ENCODE results near the gene FANCC. TPM values are rescaled to one million over a fixed set of nuclear protein-coding genes. Genes with fewer than 3 reads are reported as not detected.

The FANCC gene
- total RNA-seq, 2 experiments from 2014 or later: 5.7 to 6.3 TPM

- intact Hi-C loops (cut with DNase I, micrococcal nuclease): no loop called here
- H3K9me3 ChIP-seq (ENCODE audit: control insufficient read depth in 1 of 2, insufficient read depth in 1 of 2, low read length in 2 of 2): no peaks in the 10 kb centered on the region
- ChIA-PET POLR2A (no interaction called here), CTCF (no interaction called here)
- Mint-ChIP-seq H3K4me3 (no peak overlapping the region), H3K36me3 (ENCODE audit: low read depth) (no peaks in the 10 kb centered on the region), H3K27ac (no peak overlapping the region), H3K4me1 (ENCODE audit: low read depth) (peaks cover 21% of the 10 kb centered on the region), H3K27me3 (no peaks in the 10 kb centered on the region), H3K9me3 (no peaks in the 10 kb centered on the region)
- DNase-seq: no peak
- peaks cover 12% of the 10 kb centered on the region for H3K4me1 ChIP-seq (ENCODE audit: insufficient read depth, low read length)
- no peaks in the 10 kb centered on the region for H3K36me3 ChIP-seq (ENCODE audit: insufficient read depth, low read length)
- no peak for TF ChIP-seq CTCF (IDR thresholded peaks at IDR 0.05)
- H3K4me3 ChIP-seq (ENCODE audit: low read length): no peak overlapping the region
- no peak for ATAC-seq (ENCODE audit: poor library complexity)
- no peaks in the 10 kb centered on the region for H3K27me3 ChIP-seq (ENCODE audit: control insufficient read depth in 1 of 2, insufficient read depth in 2 of 2, low read length in 2 of 2)
- H3K27ac ChIP-seq (ENCODE audit: low read depth in 1 of 2, low read length in 2 of 2): no peak overlapping the region
Observed at GRCh38 chr9:95094002-95094401, 223.5 kb downstream of the FANCC start.

GRCh38 chr9:95093586-95093985 is 223.9 kb downstream of the FANCC start:
- Histone ChIP-seq H3K4me1 (ENCODE audit: insufficient read depth, low read length) (peaks cover 12% of the 10 kb centered on the region), H3K9me3 (ENCODE audit: control insufficient read depth in 1 of 2, insufficient read depth in 1 of 2, low read length in 2 of 2) (no peaks in the 10 kb centered on the region), H3K27me3 (ENCODE audit: control insufficient read depth in 1 of 2, insufficient read depth in 2 of 2, low read length in 2 of 2) (no peaks in the 10 kb centered on the region), H3K4me3 (ENCODE audit: low read length) (no peak overlapping the region), H3K36me3 (ENCODE audit: insufficient read depth, low read length) (no peaks in the 10 kb centered on the region), H3K27ac (ENCODE audit: low read depth in 1 of 2, low read length in 2 of 2) (no peak overlapping the region)
- ATAC-seq (ENCODE audit: poor library complexity): no peak
- no peak overlapping the region for H3K4me3 Mint-ChIP-seq
- no peak overlapping the region for H3K27ac Mint-ChIP-seq
- no peak for TF ChIP-seq CTCF (IDR thresholded peaks at IDR 0.05)
- H3K27me3 Mint-ChIP-seq: no peaks in the 10 kb centered on the region
- POLR2A ChIA-PET: no interaction called here
- H3K9me3 Mint-ChIP-seq: no peaks in the 10 kb centered on the region
- DNase-seq: no peak
- intact Hi-C loops (cut with DNase I, micrococcal nuclease): no loop called here
- H3K36me3 Mint-ChIP-seq (ENCODE audit: low read depth): no peaks in the 10 kb centered on the region
- H3K4me1 Mint-ChIP-seq (ENCODE audit: low read depth): peaks cover 21% of the 10 kb centered on the region
- CTCF ChIA-PET: no interaction called here

- POLR2A ChIA-PET: no interaction called here
- Histone ChIP-seq H3K36me3 (ENCODE audit: insufficient read depth, low read length) (no peaks in the 10 kb centered on the region), H3K27ac (ENCODE audit: low read depth in 1 of 2, low read length in 2 of 2) (no peak overlapping the region), H3K27me3 (ENCODE audit: control insufficient read depth in 1 of 2, insufficient read depth in 2 of 2, low read length in 2 of 2) (no peaks in the 10 kb centered on the region), H3K4me3 (ENCODE audit: low read length) (no peak overlapping the region), H3K4me1 (ENCODE audit: insufficient read depth, low read length) (peaks cover 12% of the 10 kb centered on the region), H3K9me3 (ENCODE audit: control insufficient read depth in 1 of 2, insufficient read depth in 1 of 2, low read length in 2 of 2) (no peaks in the 10 kb centered on the region)
- no peak for TF ChIP-seq CTCF (IDR thresholded peaks at IDR 0.05)
- no peaks in the 10 kb centered on the region for H3K27me3 Mint-ChIP-seq
- peaks cover 21% of the 10 kb centered on the region for H3K4me1 Mint-ChIP-seq (ENCODE audit: low read depth)
- H3K36me3 Mint-ChIP-seq (ENCODE audit: low read depth): peaks cover 5% of the 10 kb centered on the region
- H3K9me3 Mint-ChIP-seq: no peaks in the 10 kb centered on the region
- intact Hi-C loops (cut with DNase I, micrococcal nuclease): no loop called here
- H3K27ac Mint-ChIP-seq: no peak overlapping the region
- ATAC-seq (ENCODE audit: poor library complexity): no peak
- no peak for DNase-seq
- CTCF ChIA-PET: no interaction called here
- no peak overlapping the region for H3K4me3 Mint-ChIP-seq
Observed at GRCh38 chr9:95092262-95093072, 225.0 kb downstream of the FANCC start.
